ENCODE results near the gene EFR3B. TPM values are rescaled to one million over a fixed set of nuclear protein-coding genes. Genes with fewer than 3 reads are reported as not detected.
A peak's percentile ranks its signal among the peaks of the same experiment; 100 is the strongest.

Gene EFR3B
- total and polyA plus RNA-seq, 2 of the 4 experiments (the other 2 are of a cell fraction): 0.38 to 0.90 TPM

DNA sequence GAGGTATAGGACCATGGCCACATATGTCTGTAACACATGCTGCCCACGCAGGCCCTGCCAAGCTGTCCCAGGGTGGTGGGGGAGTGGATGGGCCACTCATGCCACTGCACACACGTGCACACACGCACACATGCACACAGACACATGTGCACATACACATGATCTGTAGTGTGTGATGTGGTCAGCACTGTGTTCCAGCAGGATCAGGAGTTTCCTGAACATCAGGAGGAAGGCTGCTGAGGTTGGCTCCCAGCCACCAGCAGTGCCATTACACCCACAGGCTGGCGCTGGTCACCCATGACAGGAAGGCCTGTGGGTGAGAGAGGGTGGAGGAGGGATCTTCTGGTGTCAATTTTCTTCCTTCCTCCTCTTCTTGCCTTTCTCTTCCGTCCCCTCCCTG is 81.8 kb downstream of the EFR3B start:
- no CpG with 5 or more reads among the region's 5 CpGs for WGBS, 2 experiments (ENCODE audit: extremely low coverage in 2 of 2, insufficient read length in 1 of 2)
- peak overlapping the region; percentile 65 for H2AK9ac ChIP-seq (replicated peaks; ENCODE audit: low read depth, low read length, poor library complexity)

More for the DNA sequence above, 81.8 kb downstream of the EFR3B start:
- H3K27ac ChIP-seq (ENCODE audit: insufficient read depth, low read length): no peak overlapping the region
- in situ Hi-C loops (cut with MboI; ENCODE audit: low sequenced_read_pairs) (no loop called here), intact Hi-C loops (cut with micrococcal nuclease) (loop anchor here (10.0 kb wide), 1 partner anchor 289 kb away; no protein-coding TSS in a partner anchor), dilution Hi-C loops (cut with HindIII; ENCODE audit: low sequenced_read_pairs, unreplicated experiment) (no loop called here)
- H3K36me3 ChIP-seq (ENCODE audit: control insufficient read depth, insufficient read depth, low read length): no peaks in the 10 kb centered on the region
- ATAC-seq (ENCODE audit: low read depth) (no peak), DNase-seq (no peak)
- H4K8ac ChIP-seq (ENCODE audit: low read depth in 2 of 2, low read length in 2 of 2): no peak overlapping the region
- H3K4ac ChIP-seq (ENCODE audit: low read depth, low read length): no peak overlapping the region
- H2AFZ ChIP-seq (replicated peaks; ENCODE audit: low read length, poor library complexity): peak overlapping the region; percentile 21
- BruUV-seq (replicated peaks): no TSS peak
- H3K14ac ChIP-seq (replicated peaks; ENCODE audit: low read depth, low read length): no peak overlapping the region
- H3K27me3 ChIP-seq (ENCODE audit: control insufficient read depth, insufficient read depth, low read length): no peaks in the 10 kb centered on the region
- H2BK5ac ChIP-seq (ENCODE audit: low read depth, low read length, poor library complexity, severe bottlenecking): no peak overlapping the region
- no peak overlapping the region for H3K4me3 ChIP-seq (ENCODE audit: insufficient read depth, low read depth, low read length)
- H4K20me1 ChIP-seq (ENCODE audit: insufficient read depth, low read length): no peaks in the 10 kb centered on the region
- no peak overlapping the region for H2BK15ac ChIP-seq (ENCODE audit: low read depth, low read length)
- no peak overlapping the region for H3K9ac ChIP-seq (ENCODE audit: low read depth, low read length)
- no peak overlapping the region for H3K4me2 ChIP-seq (ENCODE audit: low read depth, low read length)
- no peak overlapping the region for H4K91ac ChIP-seq (ENCODE audit: insufficient read depth, low read depth, low read length)
- no peak overlapping the region for H2BK20ac ChIP-seq (ENCODE audit: low read depth, low read length)
- H3K23ac ChIP-seq (ENCODE audit: low read depth, low read length): no peak overlapping the region
- no peaks in the 10 kb centered on the region for H3K9me3 ChIP-seq (ENCODE audit: control insufficient read depth, insufficient read depth, low read length)
- no peak overlapping the region for H2BK120ac ChIP-seq (ENCODE audit: low read depth, low read length)
- no peak overlapping the region for H4K5ac ChIP-seq (ENCODE audit: low read depth, low read length)
- TF ChIP-seq RAD21 (IDR thresholded peaks at IDR 0.05; ENCODE audit: low read length): no peak
- TF ChIP-seq NFE2L2 (IDR thresholded peaks at IDR 0.05; ENCODE audit: low read depth, low read length): no peak
- TF ChIP-seq MAFK (IDR thresholded peaks at IDR 0.05; ENCODE audit: low read depth, low read length): no peak
- TF ChIP-seq, protein P1, sequence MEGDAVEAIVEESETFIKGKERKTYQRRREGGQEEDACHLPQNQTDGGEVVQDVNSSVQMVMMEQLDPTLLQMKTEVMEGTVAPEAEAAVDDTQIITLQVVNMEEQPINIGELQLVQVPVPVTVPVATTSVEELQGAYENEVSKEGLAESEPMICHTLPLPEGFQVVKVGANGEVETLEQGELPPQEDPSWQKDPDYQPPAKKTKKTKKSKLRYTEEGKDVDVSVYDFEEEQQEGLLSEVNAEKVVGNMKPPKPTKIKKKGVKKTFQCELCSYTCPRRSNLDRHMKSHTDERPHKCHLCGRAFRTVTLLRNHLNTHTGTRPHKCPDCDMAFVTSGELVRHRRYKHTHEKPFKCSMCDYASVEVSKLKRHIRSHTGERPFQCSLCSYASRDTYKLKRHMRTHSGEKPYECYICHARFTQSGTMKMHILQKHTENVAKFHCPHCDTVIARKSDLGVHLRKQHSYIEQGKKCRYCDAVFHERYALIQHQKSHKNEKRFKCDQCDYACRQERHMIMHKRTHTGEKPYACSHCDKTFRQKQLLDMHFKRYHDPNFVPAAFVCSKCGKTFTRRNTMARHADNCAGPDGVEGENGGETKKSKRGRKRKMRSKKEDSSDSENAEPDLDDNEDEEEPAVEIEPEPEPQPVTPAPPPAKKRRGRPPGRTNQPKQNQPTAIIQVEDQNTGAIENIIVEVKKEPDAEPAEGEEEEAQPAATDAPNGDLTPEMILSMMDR (conservative IDR thresholded peaks at IDR 0.05; ENCODE audit: low read depth, low read length): no peak
- no peak for TF ChIP-seq SMC3 (IDR thresholded peaks at IDR 0.05; ENCODE audit: low read depth, low read length)
- no peak overlapping the region for H3K18ac ChIP-seq (ENCODE audit: low read depth, low read length)
- CTCF ChIA-PET: no interaction called here
- H3K79me1 ChIP-seq (ENCODE audit: low read depth in 1 of 2, low read length in 2 of 2): no peaks in the 10 kb centered on the region
- H2AK5ac ChIP-seq (ENCODE audit: low read depth, low read length): no peak overlapping the region
- H3K56ac ChIP-seq (ENCODE audit: extremely low read depth, insufficient read depth, low read length): no peak overlapping the region
- POLR2A ChIA-PET (ENCODE audit: unreplicated experiment): no interaction called here
- H3K4me1 ChIP-seq (ENCODE audit: control insufficient read depth, insufficient read depth, low read length): no peaks in the 10 kb centered on the region; the same call in 1 of the 2 replicates
- no peaks in the 10 kb centered on the region for H3K9me1 ChIP-seq (ENCODE audit: insufficient read depth, low read length)

Measured in IMR-90 (cell line).